ENCODE results near the gene OSBPL1A.

The OSBPL1A gene

DNA sequence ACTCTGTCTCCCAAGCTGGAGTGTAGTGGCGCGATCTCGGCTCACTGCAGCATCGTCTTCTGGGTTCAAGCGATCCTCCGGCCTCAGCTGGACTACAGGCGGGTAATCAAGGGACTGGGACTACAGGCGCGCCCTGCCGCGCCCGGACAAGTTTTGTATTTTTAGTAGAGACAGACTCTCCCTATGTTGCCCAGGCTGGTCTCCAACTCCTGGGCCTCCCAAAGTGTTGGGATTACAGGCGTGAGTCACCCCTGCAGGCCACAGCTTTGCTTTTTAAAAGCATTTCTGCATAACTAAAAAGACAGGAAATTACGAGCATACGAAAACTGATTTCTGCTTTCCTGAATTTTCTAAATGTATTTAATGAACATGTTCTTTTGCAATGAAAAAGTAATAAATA lies 916 bp upstream of the OSBPL1A start:
- Histone ChIP-seq H3K4me3 (replicated peaks; ENCODE audit: insufficient read depth, low read length) (peak overlapping the region; percentile 72; the same call in 1 of the 2 replicates), H3K27me3 (ENCODE audit: insufficient read depth, poor library complexity, severe bottlenecking) (no peaks in the 10 kb centered on the region), H3K27ac (replicated peaks) (peak overlapping the region; percentile 47)
- DNase-seq (ENCODE audit: low read depth in 1 of 2, low spot score in 1 of 2): no peak
- TF ChIP-seq SPI1 (IDR thresholded peaks at IDR 0.05; ENCODE audit: borderline replicate concordance, low read depth) (no peak), GABPA (IDR thresholded peaks at IDR 0.05; ENCODE audit: low read depth) (no peak), POLR2AphosphoS5 (IDR thresholded peaks at IDR 0.05; ENCODE audit: low read depth) (no peak)
- TF ChIP-seq, protein P1, sequence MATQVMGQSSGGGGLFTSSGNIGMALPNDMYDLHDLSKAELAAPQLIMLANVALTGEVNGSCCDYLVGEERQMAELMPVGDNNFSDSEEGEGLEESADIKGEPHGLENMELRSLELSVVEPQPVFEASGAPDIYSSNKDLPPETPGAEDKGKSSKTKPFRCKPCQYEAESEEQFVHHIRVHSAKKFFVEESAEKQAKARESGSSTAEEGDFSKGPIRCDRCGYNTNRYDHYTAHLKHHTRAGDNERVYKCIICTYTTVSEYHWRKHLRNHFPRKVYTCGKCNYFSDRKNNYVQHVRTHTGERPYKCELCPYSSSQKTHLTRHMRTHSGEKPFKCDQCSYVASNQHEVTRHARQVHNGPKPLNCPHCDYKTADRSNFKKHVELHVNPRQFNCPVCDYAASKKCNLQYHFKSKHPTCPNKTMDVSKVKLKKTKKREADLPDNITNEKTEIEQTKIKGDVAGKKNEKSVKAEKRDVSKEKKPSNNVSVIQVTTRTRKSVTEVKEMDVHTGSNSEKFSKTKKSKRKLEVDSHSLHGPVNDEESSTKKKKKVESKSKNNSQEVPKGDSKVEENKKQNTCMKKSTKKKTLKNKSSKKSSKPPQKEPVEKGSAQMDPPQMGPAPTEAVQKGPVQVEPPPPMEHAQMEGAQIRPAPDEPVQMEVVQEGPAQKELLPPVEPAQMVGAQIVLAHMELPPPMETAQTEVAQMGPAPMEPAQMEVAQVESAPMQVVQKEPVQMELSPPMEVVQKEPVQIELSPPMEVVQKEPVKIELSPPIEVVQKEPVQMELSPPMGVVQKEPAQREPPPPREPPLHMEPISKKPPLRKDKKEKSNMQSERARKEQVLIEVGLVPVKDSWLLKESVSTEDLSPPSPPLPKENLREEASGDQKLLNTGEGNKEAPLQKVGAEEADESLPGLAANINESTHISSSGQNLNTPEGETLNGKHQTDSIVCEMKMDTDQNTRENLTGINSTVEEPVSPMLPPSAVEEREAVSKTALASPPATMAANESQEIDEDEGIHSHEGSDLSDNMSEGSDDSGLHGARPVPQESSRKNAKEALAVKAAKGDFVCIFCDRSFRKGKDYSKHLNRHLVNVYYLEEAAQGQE (IDR thresholded peaks at IDR 0.05; ENCODE audit: insufficient replicate concordance, low read depth): no peak
- TF ChIP-seq, protein P2, sequence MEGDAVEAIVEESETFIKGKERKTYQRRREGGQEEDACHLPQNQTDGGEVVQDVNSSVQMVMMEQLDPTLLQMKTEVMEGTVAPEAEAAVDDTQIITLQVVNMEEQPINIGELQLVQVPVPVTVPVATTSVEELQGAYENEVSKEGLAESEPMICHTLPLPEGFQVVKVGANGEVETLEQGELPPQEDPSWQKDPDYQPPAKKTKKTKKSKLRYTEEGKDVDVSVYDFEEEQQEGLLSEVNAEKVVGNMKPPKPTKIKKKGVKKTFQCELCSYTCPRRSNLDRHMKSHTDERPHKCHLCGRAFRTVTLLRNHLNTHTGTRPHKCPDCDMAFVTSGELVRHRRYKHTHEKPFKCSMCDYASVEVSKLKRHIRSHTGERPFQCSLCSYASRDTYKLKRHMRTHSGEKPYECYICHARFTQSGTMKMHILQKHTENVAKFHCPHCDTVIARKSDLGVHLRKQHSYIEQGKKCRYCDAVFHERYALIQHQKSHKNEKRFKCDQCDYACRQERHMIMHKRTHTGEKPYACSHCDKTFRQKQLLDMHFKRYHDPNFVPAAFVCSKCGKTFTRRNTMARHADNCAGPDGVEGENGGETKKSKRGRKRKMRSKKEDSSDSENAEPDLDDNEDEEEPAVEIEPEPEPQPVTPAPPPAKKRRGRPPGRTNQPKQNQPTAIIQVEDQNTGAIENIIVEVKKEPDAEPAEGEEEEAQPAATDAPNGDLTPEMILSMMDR (IDR thresholded peaks at IDR 0.05; ENCODE audit: insufficient read depth, low read length): no peak

DNA sequence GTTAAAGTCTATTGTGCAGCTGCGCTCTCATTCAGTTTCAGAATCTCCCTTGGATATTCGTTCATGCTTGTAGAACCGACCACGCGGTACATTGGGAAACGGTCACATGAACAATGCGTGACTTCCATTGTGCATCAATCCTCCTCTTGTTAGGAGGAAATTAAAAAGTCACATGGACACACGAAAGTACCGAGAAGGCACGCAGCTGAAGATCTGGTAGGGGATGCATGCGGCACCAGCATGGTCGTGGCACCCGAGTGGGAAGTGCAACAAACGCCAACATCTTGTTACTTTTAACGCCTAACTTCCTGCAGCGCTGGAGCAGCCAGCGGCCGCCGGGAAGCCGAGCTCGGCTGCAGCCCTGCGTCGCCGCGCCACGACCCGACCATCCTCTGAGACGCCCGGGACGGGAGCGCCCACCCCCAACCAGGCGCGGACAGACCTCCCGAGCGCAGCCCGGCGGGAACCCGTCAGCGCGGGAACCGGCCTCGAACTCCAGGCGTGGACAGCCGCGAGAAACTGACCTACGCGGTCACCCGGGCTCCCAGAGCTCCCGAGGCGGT lies 412 bp downstream of the OSBPL1A start:
- peak overlapping the region; percentile 72 for H3K4me3 ChIP-seq (replicated peaks; ENCODE audit: insufficient read depth, low read length)
- H3K27ac ChIP-seq (replicated peaks): peak overlapping the region; percentile 96
- peak; percentile 78 to 91 for DNase-seq (ENCODE audit: low read depth in 1 of 2, low spot score in 1 of 2)
- H3K27me3 ChIP-seq (ENCODE audit: insufficient read depth, poor library complexity, severe bottlenecking): no peaks in the 10 kb centered on the region
- TF ChIP-seq, protein P1 (IDR thresholded peaks at IDR 0.05; ENCODE audit: insufficient replicate concordance, low read depth): peak; percentile 20
- TF ChIP-seq POLR2AphosphoS5 (IDR thresholded peaks at IDR 0.05; ENCODE audit: low read depth) (peak; percentile 91), GABPA (IDR thresholded peaks at IDR 0.05; ENCODE audit: low read depth) (no peak)
- TF ChIP-seq, protein P2 (IDR thresholded peaks at IDR 0.05; ENCODE audit: insufficient read depth, low read length): no peak

DNA sequence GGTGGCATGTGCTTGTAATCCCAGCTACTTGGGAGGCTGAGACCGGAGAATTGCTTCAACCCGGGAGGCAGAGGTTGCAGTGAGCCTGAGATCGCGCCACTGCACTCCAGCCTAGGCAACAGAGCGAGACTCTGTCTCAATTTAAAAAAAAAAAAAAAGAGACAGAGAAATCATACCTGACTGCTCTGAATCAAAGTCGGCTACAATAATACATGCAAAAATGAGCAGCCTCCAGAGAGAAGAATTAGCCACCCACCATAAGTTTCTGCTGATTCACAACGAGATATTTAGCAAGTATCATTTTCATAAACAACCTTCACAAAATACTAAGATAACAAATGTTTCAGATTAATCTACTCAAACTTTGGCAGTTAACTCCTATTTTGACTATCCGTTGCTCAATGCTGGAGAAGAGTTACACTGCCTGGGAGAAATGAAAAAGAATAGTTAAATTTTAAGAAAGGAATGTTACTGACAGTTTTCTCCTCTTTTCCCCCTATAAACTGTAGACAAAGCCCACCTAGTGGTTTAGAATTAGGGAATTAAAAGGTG lies 1.5 kb downstream of the OSBPL1A start:
- Histone ChIP-seq H3K27ac (replicated peaks) (peak overlapping the region; percentile 96), H3K27me3 (ENCODE audit: insufficient read depth, poor library complexity, severe bottlenecking) (no peaks in the 10 kb centered on the region), H3K4me3 (replicated peaks; ENCODE audit: insufficient read depth, low read length) (peak overlapping the region; percentile 72)
- DNase-seq (ENCODE audit: low read depth in 1 of 2, low spot score in 1 of 2): peak in 1 of 2 experiments; percentile 38
- TF ChIP-seq GABPA (IDR thresholded peaks at IDR 0.05; ENCODE audit: low read depth) (no peak), POLR2AphosphoS5 (IDR thresholded peaks at IDR 0.05; ENCODE audit: low read depth) (no peak), SPI1 (IDR thresholded peaks at IDR 0.05; ENCODE audit: borderline replicate concordance, low read depth) (no peak)
- TF ChIP-seq, protein P1 (IDR thresholded peaks at IDR 0.05; ENCODE audit: insufficient replicate concordance, low read depth): no peak
- TF ChIP-seq, protein P2 (IDR thresholded peaks at IDR 0.05; ENCODE audit: insufficient read depth, low read length): no peak

Data from HL-60 (cell line).